ENCODE measurements around the gene TRAF1. TPM values are rescaled to one million over a fixed set of nuclear protein-coding genes. Genes with fewer than 3 reads are reported as not detected.

TRAF1 gene
- total RNA-seq, 4 donors from 2014 or later = 5.7 to 7.8 (median 6.6) TPM

GRCh38 chr9:120920806-120921178 lies 5.8 kb downstream of the TRAF1 start:
- 71 to 93% methylated on average over 2 to 3 of the region's 3 CpGs for WGBS, 2 donors
- no peak for TF ChIP-seq CTCF (IDR thresholded peaks at IDR 0.05)
- TF ChIP-seq POLR2A (IDR thresholded peaks at IDR 0.05) = no peak
- no peaks in the 10 kb centered on the region for H3K27me3 ChIP-seq
- no peaks in the 10 kb centered on the region for H3K9me3 ChIP-seq
- H3K4me3 ChIP-seq (replicated peaks in 1 of 3) = no peak overlapping the region
- H3K27ac ChIP-seq = peak overlapping the region in 1 of 3 donors; percentile 21
- H3K36me3 ChIP-seq = no peaks in the 10 kb centered on the region
- DNase-seq = no peak
- intact Hi-C loops (cut with DNase I) = no loop called here
- H3K4me1 ChIP-seq = peaks cover 0 to 18% of the 10 kb centered on the region in 2 donors

- Histone ChIP-seq H3K9me3 (no peaks in the 10 kb centered on the region), H3K36me3 (no peaks in the 10 kb centered on the region), H3K4me1 (peaks cover 0 to 18% of the 10 kb centered on the region in 2 donors), H3K4me3 (replicated peaks in 1 of 3) (no peak overlapping the region), H3K27ac (peak overlapping the region; percentile 11 to 63 (median 54)), H3K27me3 (no peaks in the 10 kb centered on the region)
- TF ChIP-seq POLR2A (IDR thresholded peaks at IDR 0.05) (no peak), CTCF (IDR thresholded peaks at IDR 0.05) (no peak)
- no peak for DNase-seq
- intact Hi-C loops (cut with DNase I) = no loop called here
- 91 to 94% methylated on average over 6 of the region's 6 CpGs for WGBS, 2 donors
These were observed 6.5 kb downstream of the TRAF1 start for GRCh38 chr9:120919843-120920805.

GRCh38 chr9:120918931-120919842 lies 7.4 kb downstream of the TRAF1 start:
- H3K4me3 ChIP-seq (replicated peaks in 1 of 3) = no peak overlapping the region
- DNase-seq = no peak
- no peaks in the 10 kb centered on the region for H3K36me3 ChIP-seq
- WGBS, 2 donors = 73 to 75% methylated on average over 16 to 19 of the region's 20 CpGs
- H3K9me3 ChIP-seq = no peaks in the 10 kb centered on the region
- intact Hi-C loops (cut with DNase I) = no loop called here
- H3K27ac ChIP-seq = peak overlapping the region; percentile 11 to 63 (median 59)
- H3K27me3 ChIP-seq = no peaks in the 10 kb centered on the region
- no peak for TF ChIP-seq POLR2A (IDR thresholded peaks at IDR 0.05)
- TF ChIP-seq CTCF (IDR thresholded peaks at IDR 0.05) = no peak
- peaks cover 0 to 18% of the 10 kb centered on the region in 2 donors for H3K4me1 ChIP-seq

GRCh38 chr9:120917929-120918762 lies 8.4 kb downstream of the TRAF1 start:
- Histone ChIP-seq H3K27ac (peak overlapping the region; percentile 11 to 63 (median 59)), H3K4me1 (peaks cover 0 to 18% of the 10 kb centered on the region in 2 donors), H3K27me3 (no peaks in the 10 kb centered on the region), H3K4me3 (replicated peaks in 1 of 3) (no peak overlapping the region), H3K36me3 (no peaks in the 10 kb centered on the region), H3K9me3 (no peaks in the 10 kb centered on the region)
- intact Hi-C loops (cut with DNase I) = no loop called here
- DNase-seq = no peak
- 94 to 97% methylated on average over 4 of the region's 4 CpGs for WGBS, 2 donors
- TF ChIP-seq POLR2A (IDR thresholded peaks at IDR 0.05) = no peak
- TF ChIP-seq CTCF (IDR thresholded peaks at IDR 0.05) = no peak
